HepG2 (cell line): ENCODE data around the gene ZNF181. TPM values are rescaled to one million over a fixed set of nuclear protein-coding genes. Genes with fewer than 3 reads are reported as not detected.

Source experiments
- AGO2 ChIP-seq: fragments of 200-400 bp; formaldehyde crosslinking; optimal IDR thresholded peaks from 2 replicates; pipeline ENCODE3; 2017; ENCODE audit warnings: mild to moderate bottlenecking, low read depth, low read length, moderate library complexity
- AHR ChIP-seq: IDR thresholded peaks from 2 replicates; pipeline ENCODE4 v1.6.1; 2018; ENCODE audit warnings: missing genetic modification reagents, missing compliant biosample characterization
- ARNT2 ChIP-seq: sonication (generic); formaldehyde crosslinking; IDR thresholded peaks from 2 replicates; pipeline ENCODE4 v1.8.0; 2022; ENCODE audit warnings: mild to moderate bottlenecking, low read depth, missing genetic modification reagents, moderate library complexity
- DBP ChIP-seq: sonication (generic); formaldehyde crosslinking; IDR thresholded peaks from 2 replicates; pipeline ENCODE4 v1.4.0; 2020; ENCODE audit warnings: missing genetic modification reagents; ENCODE audit errors: not compliant biosample characterization
- HINFP ChIP-seq: sonication (generic); formaldehyde crosslinking; IDR thresholded peaks from 2 replicates; pipeline ENCODE4 v1.4.0; 2020; ENCODE audit warnings: low read depth, mild to moderate bottlenecking, missing genetic modification reagents
- HOXA5 ChIP-seq: sonication (generic); formaldehyde crosslinking; IDR thresholded peaks from 2 replicates; pipeline ENCODE4 v1.4.0; 2020; ENCODE audit warnings: missing genetic modification reagents
- LRRFIP1 ChIP-seq: sonication (generic); formaldehyde crosslinking; conservative IDR thresholded peaks from 2 replicates; pipeline ENCODE4 v1.4.0; 2020; ENCODE audit warnings: missing genetic modification reagents
- MYNN ChIP-seq: sonication (generic); formaldehyde crosslinking; IDR thresholded peaks from 2 replicates; pipeline ENCODE4 v1.4.0; 2020; ENCODE audit warnings: mild to moderate bottlenecking, low read depth, missing genetic modification reagents
- PCBP1 ChIP-seq: fragments of 200-400 bp; formaldehyde crosslinking; IDR thresholded peaks from 2 replicates; pipeline ENCODE4 v1.6.1; 2017; ENCODE audit warnings: mild to moderate bottlenecking, low read depth, low read length, borderline replicate concordance
- RAD21 ChIP-seq: fragments of 450-650 bp; formaldehyde crosslinking; IDR thresholded peaks from 2 replicates; pipeline ENCODE4 v1.5.0; 2020; ENCODE audit warnings: mild to moderate bottlenecking
- SP1 ChIP-seq, 2 experiments: fragments of 450-650 bp in 1 of 2; sonication (generic) in 1 of 2; formaldehyde crosslinking in 1 of 2; IDR thresholded peaks; 2 replicates each; pipeline versions ENCODE4 v1.4.0 to v1.6.1; 2016 to 2020; ENCODE audit warnings: missing genetic modification reagents in 1 of 2
- SYNCRIP ChIP-seq: fragments of 200-400 bp; formaldehyde crosslinking; IDR thresholded peaks from 2 replicates; pipeline ENCODE4 v1.6.1; 2018; ENCODE audit warnings: mild to moderate bottlenecking, low read depth, low read length; ENCODE audit not compliant: insufficient read depth
- TBX3 ChIP-seq: fragments of 450-650 bp; IDR thresholded peaks from 2 replicates; pipeline ENCODE4 v1.6.1; 2017; ENCODE audit warnings: antibody characterized with exemption, mild to moderate bottlenecking, inconsistent platforms, borderline replicate concordance
- ZNF614 ChIP-seq: IDR thresholded peaks from 2 replicates; pipeline ENCODE4 v1.6.1; 2018; ENCODE audit warnings: missing biosample characterization, missing genetic modification reagents, inconsistent platforms, borderline replicate concordance
- ZNF687 ChIP-seq: sonication (generic); formaldehyde crosslinking; IDR thresholded peaks from 2 replicates; pipeline ENCODE4 v1.5.1; 2020; ENCODE audit warnings: mild to moderate bottlenecking, missing genetic modification reagents, moderate library complexity
- ZNF691 ChIP-seq: sonication (generic); formaldehyde crosslinking; IDR thresholded peaks from 2 replicates; pipeline ENCODE4 v1.4.0; 2020; ENCODE audit warnings: missing genetic modification reagents, low read depth, mild to moderate bottlenecking, borderline replicate concordance
- ZNF83 ChIP-seq: sonication (generic); formaldehyde crosslinking; IDR thresholded peaks from 2 replicates; pipeline ENCODE4 v1.4.0; 2020; ENCODE audit warnings: missing genetic modification reagents, mild to moderate bottlenecking, borderline replicate concordance
- polyA plus RNA-seq, 8 experiments: library from polyadenylated mRNA; depleted of rRNA in 3 of 8; stranded (reverse) in 7 of 8; unstranded in 1 of 8; fragments of >200 nt; fragmentation: Illumina TruSeq in 4 of 8; extraction: Trizol in 4 of 8; gene quantifications; 2 replicates each; pipeline versions ENCODE4 v1.2.1 to v1.2.3, GENCODE V29; 2011 to 2016; ENCODE audit warnings: low read depth in 4 of 8, missing spikeins in 1 of 8, mixed read lengths in 1 of 8; ENCODE audit not compliant: insufficient read depth in 1 of 8
- total RNA-seq, 5 experiments: library from RNA; depleted of rRNA; stranded (reverse); fragments of >200 nt; fragmentation: Illumina TruSeq; extraction: Trizol; gene quantifications; 2 replicates each; pipeline ENCODE4 v1.2.3, GENCODE V29; 2016; ENCODE audit warnings: low read depth in 1 of 5

The ZNF181 gene
- total and polyA plus RNA-seq, 2 of the 13 experiments (the other 11 are each of a cell fraction or from before 2014, with no cell fraction given) = 10.6 to 15.5 TPM

GRCh38 chr19:34772697-34773554, 38.9 kb downstream of the ZNF181 start, which contains the start of gene ZNF599 (continued):
- peak; percentile 63 for TF ChIP-seq AGO2
- no peak for TF ChIP-seq AHR
- no peak for TF ChIP-seq PCBP1
- TF ChIP-seq MYNN (CRISPR knock-in tag) = 0 out of 2 replicates have a peak, but pooled peaks have one; percentile 70
- no peak for TF ChIP-seq LRRFIP1
- TF ChIP-seq HINFP (CRISPR knock-in tag) = no peak
- peak; percentile 47; the same call in 1 of the 2 replicates for TF ChIP-seq ZNF691
- no peak for TF ChIP-seq ZNF83 (CRISPR knock-in tag)
- TF ChIP-seq HOXA5 (CRISPR knock-in tag) = peak; percentile 44; the same call in 1 of the 2 replicates
- TF ChIP-seq DBP (CRISPR knock-in tag) = peak; percentile 44
- peak; percentile 31; the same call in 1 of the 2 replicates for TF ChIP-seq RAD21 (CRISPR knock-in tag)
- TF ChIP-seq ARNT2 (CRISPR knock-in tag) = 0 out of 2 replicates have a peak, but pooled peaks have one; percentile 57
- peak; percentile 65; the same call in 1 of the 2 replicates for TF ChIP-seq ZNF614 (CRISPR knock-in tag)
- TF ChIP-seq SYNCRIP = no peak
- peak; percentile 92 for TF ChIP-seq ZNF687 (CRISPR knock-in tag)
- TF ChIP-seq TBX3 = no peak
- no peak for TF ChIP-seq SP1 (IDR thresholded peaks at IDR 0.05)
- peak; percentile 95 for TF ChIP-seq SP1 (CRISPR knock-in tag; IDR thresholded peaks at IDR 0.05)
